GM12873 (cell line): ENCODE data around the gene WARS2.

Source experiments
- CTCF ChIP-seq: IDR thresholded peaks from 2 replicates; pipeline ENCODE4 v1.5.1; 2012; ENCODE audit warnings: low read depth, mild to moderate bottlenecking, moderate library complexity, low read length, control low read depth; ENCODE audit not compliant: insufficient read depth; ENCODE audit errors: missing control alignments

Gene WARS2

DNA sequence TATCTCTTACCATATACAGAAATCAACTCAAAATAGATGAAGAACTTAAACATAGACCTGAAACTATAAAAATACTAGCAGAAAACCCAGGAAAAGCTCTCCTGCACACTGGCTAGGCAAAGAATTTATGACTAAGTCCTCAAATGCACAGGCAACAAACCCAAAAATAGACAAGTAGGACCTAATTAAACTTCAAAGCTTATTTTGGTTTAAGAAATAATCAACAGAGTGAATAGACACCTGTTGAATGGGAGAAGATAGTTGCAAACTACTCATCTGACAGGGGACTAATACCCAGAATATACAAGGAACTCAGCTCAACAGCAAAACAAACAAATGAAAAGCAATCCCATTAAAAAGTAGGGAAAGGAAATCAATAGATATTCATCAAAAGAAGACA lies 40.7 kb downstream of the WARS2 start:
- no peak for TF ChIP-seq CTCF

GRCh38 chr1:119097380-119097779 lies 43.1 kb downstream of the WARS2 start:
- no peak for TF ChIP-seq CTCF

DNA sequence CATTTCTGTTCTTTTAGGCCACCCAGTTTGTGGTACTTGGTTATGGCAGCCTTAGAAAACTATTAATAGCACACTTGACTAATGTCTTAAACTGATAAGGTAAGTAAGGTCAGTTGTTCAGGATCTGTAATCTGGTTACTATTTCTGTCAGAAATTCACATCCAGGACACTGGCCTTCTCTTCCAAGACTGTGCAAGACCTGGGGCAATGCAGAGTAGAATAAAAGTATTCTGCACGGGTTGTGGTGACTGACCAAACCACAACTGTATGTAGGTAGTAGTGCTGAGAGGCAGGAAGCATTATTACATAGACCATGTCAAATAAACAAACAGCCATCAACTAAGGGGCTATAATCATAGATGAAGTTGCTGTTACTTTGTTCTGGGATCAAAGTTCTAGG lies 46.7 kb downstream of the WARS2 start:
- TF ChIP-seq CTCF = no peak

- no peak for TF ChIP-seq CTCF
Measured at GRCh38 chr1:119091618-119092017, 48.8 kb downstream of the WARS2 start.

DNA sequence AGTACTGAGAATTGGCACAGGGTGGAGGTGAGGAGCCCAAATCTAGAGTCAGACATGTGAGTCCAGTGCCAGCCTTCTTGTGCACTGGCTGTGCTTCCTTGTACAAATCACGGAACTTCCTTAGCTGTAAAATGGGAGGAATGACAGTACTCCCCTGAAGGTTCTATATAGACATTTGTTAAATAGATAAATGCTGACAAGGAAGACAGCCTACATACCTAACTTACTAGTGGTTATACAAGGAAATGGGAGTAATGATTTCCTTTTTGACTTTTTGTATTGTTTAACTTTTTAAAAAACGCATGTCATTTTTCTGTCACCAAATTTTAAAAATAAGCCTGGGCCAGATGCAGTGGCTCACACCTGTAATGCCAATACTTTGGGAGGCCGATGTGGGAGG lies 50.2 kb downstream of the WARS2 start:
- no peak for TF ChIP-seq CTCF

DNA sequence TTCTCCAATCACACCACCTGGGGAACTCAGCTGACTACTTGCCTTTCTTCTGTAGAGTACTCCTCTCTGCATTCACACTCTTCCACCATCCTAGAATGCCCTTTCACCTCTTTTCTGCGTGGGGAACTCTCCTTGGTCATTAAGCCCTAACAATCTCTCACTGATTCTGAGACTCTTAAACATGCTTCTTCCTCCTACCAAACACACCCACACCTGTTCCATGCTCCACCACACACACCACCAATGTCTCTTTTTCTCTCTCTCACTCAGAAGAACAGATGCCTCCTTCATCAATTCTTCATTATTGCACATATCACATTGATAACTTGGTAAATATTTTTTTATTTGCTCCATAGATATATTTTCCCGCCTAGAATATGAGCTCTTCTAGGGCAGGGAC lies 53.6 kb downstream of the WARS2 start:
- no peak for TF ChIP-seq CTCF

DNA sequence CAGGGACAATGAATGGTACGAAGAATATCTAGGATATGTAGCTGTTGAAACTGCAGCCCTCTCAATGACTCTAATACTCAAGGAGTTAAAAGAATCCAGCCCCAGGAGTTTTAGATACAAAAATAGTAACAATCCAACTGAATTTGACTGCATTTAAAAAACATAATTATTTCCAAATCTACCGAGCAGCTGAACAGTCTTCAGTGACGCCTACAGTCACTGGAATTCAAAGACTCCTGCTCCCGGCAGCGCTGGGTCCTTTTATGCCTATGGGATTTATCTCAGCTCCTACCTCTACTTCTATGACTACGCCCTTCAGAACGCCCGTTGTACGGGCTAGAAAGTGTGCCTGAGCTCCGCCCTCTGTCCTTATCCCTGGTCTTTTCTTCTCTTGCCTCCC lies 55.7 kb downstream of the WARS2 start:
- TF ChIP-seq CTCF = no peak

DNA sequence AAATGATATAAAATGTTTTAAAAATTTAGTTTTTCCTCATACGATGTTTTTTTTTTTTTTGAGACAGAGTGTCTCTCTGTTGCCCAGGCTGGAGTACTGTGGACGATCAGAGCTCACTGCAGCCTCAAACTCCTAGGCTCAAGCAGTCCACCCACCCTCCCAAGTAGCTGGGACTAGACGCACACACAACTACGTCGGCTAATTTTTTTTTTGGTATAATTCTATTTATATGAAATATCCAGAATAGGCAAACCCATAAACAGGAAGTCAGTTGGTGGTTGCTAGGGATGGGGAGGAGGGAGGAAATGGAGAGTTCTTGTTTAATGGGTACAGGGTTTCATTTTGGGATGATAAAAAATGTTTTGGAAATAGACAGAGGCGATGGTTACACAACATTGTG lies 56.5 kb downstream of the WARS2 start:
- no peak for TF ChIP-seq CTCF
